K562 (cell line): ENCODE results near the gene FAM107B. TPM values are rescaled to one million over a fixed set of nuclear protein-coding genes. Genes with fewer than 3 reads are reported as not detected.

Source experiments
- ATAC-seq: fragments of 200-7000 bp; cut with Tn5 transposase; 3 replicates; pipeline ENCODE4 v1.9.1; 2020; ENCODE audit warnings: moderate library complexity
- BruUV-seq: library from RNA; stranded (reverse); fragments of 400-500 nt; replicated peaks from 2 replicates; lab custom pipeline; 2021; lab: Mats Ljungman, UMichigan
- CTCF ChIA-PET: fragments of 300-600 bp; formaldehyde crosslinking; extraction: SDS; loops from one replicate; lab custom pipeline; 2021; ENCODE audit warnings: low intra/inter-chr PET ratio; lab: Yijun Ruan, JAX
- POLR2A ChIA-PET: fragments of 300-600, 350-650 bp; sonication (Branson Sonifier 250); formaldehyde crosslinking; extraction: SDS; loops from one replicate; lab custom pipeline; 2021; ENCODE audit warnings: antibody characterized with exemption, inconsistent platforms; lab: Yijun Ruan, JAX
- DNase-seq, 4 experiments: peaks; one replicate each; pipeline versions ENCODE4 v3.0.0 to v3.0.0-alpha.2; 2011 to 2018; ENCODE audit warnings: low spot score in 3 of 4, mixed read lengths in 3 of 4; ENCODE audit errors: extremely low read depth in 1 of 4
- FAIRE-seq: peaks from 2 replicates; lab custom pipeline; 2011; peaks lifted over from hg19 to GRCh38; lab: Jason Lieb, UNC
- H2AFZ ChIP-seq: 2 replicates; pipeline ENCODE4 v1.6.0; 2011; ENCODE audit warnings: low read depth, low read length, control low read depth, inconsistent platforms
- H3K27ac ChIP-seq: fragments of 200-600 bp; 3 replicates; pipeline ENCODE4 v1.8.0; 2011; ENCODE audit warnings: low read depth, mild to moderate bottlenecking, control low read depth, inconsistent platforms, low read length, moderate library complexity, mixed read lengths; ENCODE audit errors: extremely low read depth
- H3K27me3 ChIP-seq, 2 experiments: fragments of 300-600 bp in 1 of 2; 2 replicates in 1 of 2; 3 replicates in 1 of 2; pipeline versions ENCODE4 v1.6.0 to v1.8.0; 2011; ENCODE audit warnings: inconsistent platforms in 2 of 2, low read length in 2 of 2, mild to moderate bottlenecking in 1 of 2, mixed read lengths in 1 of 2, moderate library complexity in 1 of 2; ENCODE audit not compliant: control insufficient read depth in 2 of 2, insufficient read depth in 2 of 2
- H3K36me3 ChIP-seq: fragments of 300-600 bp; 3 replicates; pipeline ENCODE4 v1.8.0; 2011; ENCODE audit warnings: mild to moderate bottlenecking, low read length, inconsistent platforms; ENCODE audit not compliant: control insufficient read depth, insufficient read depth
- H3K4me1 ChIP-seq, 2 experiments: fragments of 200-600 bp in 1 of 2; replicated peaks in 1 of 2; 2 replicates in 1 of 2; 3 replicates in 1 of 2; pipeline versions ENCODE4 v1.5.1 to v1.8.0; 2011; ENCODE audit warnings: inconsistent platforms in 2 of 2, low read length in 2 of 2, mild to moderate bottlenecking in 1 of 2, mixed read lengths in 1 of 2, moderate library complexity in 1 of 2; ENCODE audit not compliant: control insufficient read depth in 2 of 2, insufficient read depth in 2 of 2
- H3K4me2 ChIP-seq: 2 replicates; pipeline ENCODE4 v1.6.1; 2011; ENCODE audit warnings: low read length, control low read depth, inconsistent platforms, mixed read lengths; ENCODE audit not compliant: insufficient read depth
- H3K4me3 ChIP-seq: fragments of 200-600 bp; sonication (generic), shearing (Covaris generic); 2 replicates; pipeline ENCODE4 v1.5.1; 2016; ENCODE audit warnings: control low read depth, inconsistent platforms
- H3K79me2 ChIP-seq: fragments of 200-600 bp; 3 replicates; pipeline ENCODE4 v1.8.0; 2011; ENCODE audit warnings: low read length, inconsistent platforms; ENCODE audit not compliant: control insufficient read depth, insufficient read depth
- H3K9ac ChIP-seq, 2 experiments: 2 replicates each; pipeline versions ENCODE4 v1.6.0 to v1.6.1; 2011; ENCODE audit warnings: low read depth in 2 of 2, low read length in 2 of 2, control low read depth in 1 of 2, inconsistent platforms in 1 of 2, mild to moderate bottlenecking in 1 of 2, mixed read lengths in 1 of 2; ENCODE audit not compliant: insufficient read depth in 1 of 2
- H3K9me1 ChIP-seq: one replicate; pipeline ENCODE4 v1.6.0; 2011; ENCODE audit warnings: inconsistent platforms, mild to moderate bottlenecking, low read length, moderate library complexity; ENCODE audit not compliant: control insufficient read depth, insufficient read depth
- H3K9me3 ChIP-seq: replicated peaks from 2 replicates; pipeline ENCODE4 v1.5.1; 2011; ENCODE audit warnings: low read depth, low read length, inconsistent platforms; ENCODE audit not compliant: control insufficient read depth, insufficient read depth
- H4K20me1 ChIP-seq: replicated peaks from 2 replicates; pipeline ENCODE4 v1.6.1; 2011; ENCODE audit warnings: low read length, inconsistent platforms, mixed read lengths; ENCODE audit not compliant: control insufficient read depth, insufficient read depth
- CTCFL ChIP-seq: IDR thresholded peaks from 2 replicates; pipeline ENCODE4 v1.6.1; 2011; ENCODE audit warnings: borderline replicate concordance, low read depth, mild to moderate bottlenecking, moderate library complexity, low read length; ENCODE audit not compliant: insufficient read depth, poor library complexity, severe bottlenecking
- E2F4 ChIP-seq: sonication (generic); formaldehyde crosslinking; IDR thresholded peaks from 2 replicates; pipeline ENCODE4 v1.8.0; 2022; ENCODE audit warnings: mild to moderate bottlenecking, low read depth, missing genetic modification reagents
- E2F5 ChIP-seq: sonication (generic); formaldehyde crosslinking; IDR thresholded peaks from 2 replicates; pipeline ENCODE4 v1.8.0; 2022; ENCODE audit warnings: mild to moderate bottlenecking, missing genetic modification reagents
- FOXA3 ChIP-seq, 2 experiments: fragments of 450-650 bp in 1 of 2; sonication (generic) in 1 of 2; formaldehyde crosslinking; IDR thresholded peaks in 1 of 2; conservative IDR thresholded peaks in 1 of 2; 2 replicates each; pipeline versions ENCODE4 v1.4.0 to v1.8.0; 2020 to 2022; ENCODE audit warnings: mild to moderate bottlenecking in 2 of 2, missing genetic modification reagents in 1 of 2
- KLF6 ChIP-seq: fragments of 250-450 bp; sonication (Bioruptor Pico); IDR thresholded peaks from 2 replicates; pipeline ENCODE4 v1.4.0; 2020; ENCODE audit warnings: mild to moderate bottlenecking, moderate library complexity, borderline replicate concordance
- MED1 ChIP-seq: sonication (generic); formaldehyde crosslinking; IDR thresholded peaks from 2 replicates; pipeline ENCODE4 v1.8.1; 2023; ENCODE audit warnings: missing genetic modification reagents, borderline replicate concordance
- NUFIP1 ChIP-seq: fragments of 450-650 bp; IDR thresholded peaks from 2 replicates; pipeline ENCODE4 v1.6.1; 2018; ENCODE audit not compliant: partially characterized antibody
- SMAD4 ChIP-seq: fragments of 250-450 bp; sonication (Bioruptor Pico); conservative IDR thresholded peaks from 2 replicates; pipeline ENCODE4 v1.8.0; 2021; ENCODE audit warnings: inconsistent platforms, mild to moderate bottlenecking, moderate library complexity
- SMARCE1 ChIP-seq: fragments of 450-650 bp; IDR thresholded peaks from 2 replicates; pipeline ENCODE4 v1.7.1; 2016; ENCODE audit warnings: mild to moderate bottlenecking
- SREBF2 ChIP-seq: sonication (generic); formaldehyde crosslinking; IDR thresholded peaks from 2 replicates; pipeline ENCODE4 v1.4.0; 2020; ENCODE audit warnings: mild to moderate bottlenecking, missing genetic modification reagents
- TAF1 ChIP-seq: IDR thresholded peaks from 2 replicates; pipeline ENCODE4 v1.6.1; 2011; ENCODE audit warnings: mild to moderate bottlenecking, low read length, moderate library complexity; ENCODE audit not compliant: insufficient read depth, control insufficient read depth, severe bottlenecking; ENCODE audit errors: extremely low read depth
- ZC3H11A ChIP-seq: IDR thresholded peaks from 2 replicates; pipeline ENCODE4 v1.6.1; 2012; ENCODE audit warnings: low read depth, low read length, improper control_type of control experiment
- ZFP30 ChIP-seq: fragments of 250-450 bp; sonication (Bioruptor Pico); IDR thresholded peaks from 2 replicates; pipeline ENCODE4 v1.8.0; 2022; ENCODE audit warnings: moderate library complexity, mild to moderate bottlenecking, inconsistent platforms, borderline replicate concordance
- ZNF12 ChIP-seq: sonication (generic); formaldehyde crosslinking; IDR thresholded peaks from 2 replicates; pipeline ENCODE4 v1.4.0; 2020; ENCODE audit warnings: mild to moderate bottlenecking, missing genetic modification reagents
- ZNF3 ChIP-seq: fragments of 250-450 bp; sonication (Bioruptor Pico); IDR thresholded peaks from 2 replicates; pipeline ENCODE4 v1.5.0; 2021; ENCODE audit warnings: mild to moderate bottlenecking, moderate library complexity
- ZNF512 ChIP-seq: IDR thresholded peaks from 2 replicates; pipeline ENCODE4 v1.6.1; 2016; ENCODE audit warnings: missing genetic modification characterization, missing compliant biosample characterization
- WGBS: fragments of 100-300 bp; shearing (Covaris generic); methylation state at CpG from one replicate; pipeline ENCODE4 v1.1.6; 2016; ENCODE audit warnings: low coverage, mixed read lengths; ENCODE audit not compliant: insufficient coverage; ENCODE audit errors: missing lambda C conversion rate; 5-methylcytosine and 5-hydroxymethylcytosine counted together
- in situ Hi-C: fragments of 300-500 bp; cut with MboI; formaldehyde crosslinking; loops from 4 replicates; pipeline ENCODE4 v1.15.0; 2018; ENCODE audit warnings: inconsistent platforms, mixed read lengths
- intact Hi-C: fragments of 100-400 bp; cut with micrococcal nuclease; formaldehyde crosslinking; loops from 2 replicates; pipeline ENCODE4 v1.14.2; 2022
- polyA plus RNA-seq, 8 experiments: library from polyadenylated mRNA; depleted of rRNA in 4 of 8; stranded (reverse) in 5 of 8; unstranded in 3 of 8; fragments of >200 nt; fragmentation: Nextera tagmentation in 2 of 8; fragmentation: Illumina TruSeq in 1 of 8; extraction: Ambion mirVana in 2 of 8; extraction: Trizol in 1 of 8; gene quantifications; 2 replicates each; pipeline versions ENCODE4 v1.2.1 to v1.2.3, GENCODE V29; 2011 to 2014; ENCODE audit warnings: inconsistent platforms in 1 of 8, missing spikeins in 1 of 8
- total RNA-seq, 7 experiments: library from RNA; depleted of rRNA in 6 of 7; stranded (reverse); fragments of >200 nt in 6 of 7; fragmentation: Illumina TruSeq in 2 of 7; extraction: Trizol in 2 of 7; gene quantifications; 2 replicates each; pipeline versions ENCODE4 v1.2.1 to v1.2.3, GENCODE V29; 2011 to 2021; ENCODE audit warnings: low replicate concordance in 1 of 7

The FAM107B gene
- total and polyA plus RNA-seq, 9 of the 15 experiments (the other 6 are each of a cell fraction or from before 2014, with no cell fraction given) = 0.40 to 2.8 (median 1.4) TPM

GRCh38 chr10:14623931-14624330, 150.8 kb downstream of the FAM107B start (continued):
- TF ChIP-seq TAF1 (no peak), SREBF2 (no peak), SMARCE1 (no peak), NUFIP1 (no peak), ZNF12 (no peak)

GRCh38 chr10:14621037-14621436, 153.7 kb downstream of the FAM107B start:
- in situ Hi-C loops = no loop called here

More at GRCh38 chr10:14621037-14621436, 153.7 kb downstream of the FAM107B start:
- no peak overlapping the region for H3K4me2 ChIP-seq
- BruUV-seq = no TSS peak
- TF ChIP-seq MED1 = no peak
- TF ChIP-seq ZNF512 = no peak
- TF ChIP-seq CTCFL = no peak
- TF ChIP-seq ZFP30 (CRISPR knock-in tag) = no peak
- TF ChIP-seq E2F4 (CRISPR knock-in tag) = no peak
- no peak for TF ChIP-seq KLF6
- no peak for TF ChIP-seq ZNF3
- no peak for TF ChIP-seq E2F5 (CRISPR knock-in tag)
- TF ChIP-seq FOXA3 (CRISPR knock-in tag; conservative IDR thresholded peaks at IDR 0.05 in 1 of 2, IDR thresholded peaks at IDR 0.05 in 1 of 2) = no peak
- TF ChIP-seq SMAD4 = no peak
- TF ChIP-seq ZC3H11A = no peak
- TF ChIP-seq, all 486 proteins: peak for 0
- H3K4me3 ChIP-seq = no peak overlapping the region
- ChIA-PET CTCF (no interaction called here), POLR2A (no interaction called here)
- H4K20me1 ChIP-seq = no peaks in the 10 kb centered on the region
- no peaks in the 10 kb centered on the region for H3K9me3 ChIP-seq
- 0% methylated on average over 1 of the region's 1 CpG for WGBS
- no peak overlapping the region for H3K27ac ChIP-seq
- ATAC-seq = no peak
- peaks cover 2 to 22% of the 10 kb centered on the region in 2 experiments; a peak in 3 of 5 replicates for H3K27me3 ChIP-seq
- no peaks in the 10 kb centered on the region for H3K36me3 ChIP-seq
- no peak overlapping the region for H3K9ac ChIP-seq
- no peak for DNase-seq
- no peaks in the 10 kb centered on the region for H3K4me1 ChIP-seq
- no peaks in the 10 kb centered on the region for H3K79me2 ChIP-seq
- no peaks in the 10 kb centered on the region for H3K9me1 ChIP-seq
- H2AFZ ChIP-seq = no peak overlapping the region
- no peak for FAIRE-seq
- intact Hi-C loops = no loop called here
